OCI-LY3 (cell line): ENCODE results near the gene CPNE6.

ENCODE experiments used
- H2AFZ ChIP-seq: fragments of 200-600, 300-600 bp; shearing (Covaris generic); 2 replicates; pipeline ENCODE4 v1.6.0; 2014; ENCODE audit warnings: antibody characterized with exemption, low read depth, low read length
- H3K27ac ChIP-seq: fragments of 200-600, 300-600 bp; sonication (generic); 2 replicates; pipeline ENCODE4 v1.5.1; 2014; ENCODE audit warnings: mild to moderate bottlenecking, low read length, moderate library complexity, mixed read lengths
- H3K27me3 ChIP-seq: fragments of 200-600, 300-600 bp; sonication (generic); 2 replicates; pipeline ENCODE4 v1.6.1; 2014; ENCODE audit warnings: low read depth, low read length, mixed read lengths
- H3K36me3 ChIP-seq: fragments of 200-600, 300-600 bp; sonication (generic); replicated peaks from 2 replicates; pipeline ENCODE3; 2014; ENCODE audit warnings: low read depth, low read length, mixed read lengths
- H3K4me1 ChIP-seq: fragments of 300-600, 200-600 bp; sonication (generic); 2 replicates; pipeline ENCODE4 v1.6.1; 2014; ENCODE audit warnings: low read length, mixed read lengths
- H3K4me2 ChIP-seq: fragments of 200-600, 300-600 bp; sonication (generic); 2 replicates; pipeline ENCODE4 v1.6.1; 2014; ENCODE audit warnings: low read length, mixed read lengths
- H3K4me3 ChIP-seq: fragments of 300-600, 200-600 bp; sonication (generic); 2 replicates; pipeline ENCODE4 v1.5.1; 2014; ENCODE audit warnings: antibody characterized with exemption, mild to moderate bottlenecking, low read length, moderate library complexity
- H3K79me2 ChIP-seq: fragments of 300-600, 200-600 bp; shearing (Covaris generic); 2 replicates; pipeline ENCODE4 v1.6.1; 2014; ENCODE audit warnings: mild to moderate bottlenecking, low read length, mixed read lengths
- H3K9ac ChIP-seq: fragments of 300-600, 200-600 bp; shearing (Covaris generic); 2 replicates; pipeline ENCODE4 v1.6.0; 2014; ENCODE audit warnings: mild to moderate bottlenecking, low read length, moderate library complexity
- H3K9me3 ChIP-seq: fragments of 200-600, 300-600 bp; shearing (Covaris generic); 2 replicates; pipeline ENCODE4 v1.6.1; 2014; ENCODE audit warnings: low read length, mixed read lengths; ENCODE audit not compliant: insufficient read depth
- H4K20me1 ChIP-seq: fragments of 200-600, 300-600 bp; sonication (generic); 2 replicates; pipeline ENCODE4 v1.6.1; 2016; ENCODE audit warnings: low read length, mixed read lengths; ENCODE audit not compliant: insufficient read depth
- EZH2phosphoT487 ChIP-seq: fragments of 200-600 bp; shearing (Covaris generic); IDR thresholded peaks from 2 replicates; pipeline ENCODE4 v1.6.1; 2018; ENCODE audit warnings: antibody characterized with exemption, mixed run types, low read depth
- TF ChIP-seq, protein P1 (sequence below): fragments of 200-600, 300-600 bp; sonication (generic); IDR thresholded peaks from 2 replicates; pipeline ENCODE4 v1.5.1; 2014; ENCODE audit warnings: antibody characterized with exemption, low read length, low read depth

CPNE6 gene

DNA sequence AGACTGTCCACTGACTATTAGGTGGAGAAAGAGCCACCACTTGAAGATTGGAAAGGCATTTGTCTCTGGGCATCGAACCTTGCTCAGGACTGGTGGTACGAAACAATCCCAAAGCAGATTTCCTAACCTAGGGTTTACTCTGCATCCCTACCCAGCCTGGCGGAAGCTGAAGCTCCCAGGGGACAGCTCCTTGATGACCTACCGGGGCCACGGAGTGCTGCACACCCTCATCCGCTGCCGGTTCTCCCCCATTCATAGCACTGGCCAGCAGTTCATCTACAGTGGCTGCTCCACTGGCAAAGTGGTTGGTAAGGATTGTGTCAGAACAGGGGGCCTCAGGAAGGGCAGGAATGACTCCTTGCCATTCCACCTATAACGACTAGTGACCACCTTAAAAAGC lies 49.8 kb downstream of the CPNE6 start:
- peaks cover 48% of the 10 kb centered on the region for H3K36me3 ChIP-seq
- 0 out of 2 replicates have a peak, but pooled peaks cover 4% of the 10 kb centered on the region for H3K79me2 ChIP-seq
- H4K20me1 ChIP-seq, result no peaks in the 10 kb centered on the region
- no peaks in the 10 kb centered on the region for H3K9me3 ChIP-seq
- H3K4me2 ChIP-seq, result no peak overlapping the region
- no peaks in the 10 kb centered on the region for H3K27me3 ChIP-seq
- H3K4me3 ChIP-seq, result no peak overlapping the region
- H3K4me1 ChIP-seq, result peaks cover 19% of the 10 kb centered on the region
- TF ChIP-seq, protein P1, sequence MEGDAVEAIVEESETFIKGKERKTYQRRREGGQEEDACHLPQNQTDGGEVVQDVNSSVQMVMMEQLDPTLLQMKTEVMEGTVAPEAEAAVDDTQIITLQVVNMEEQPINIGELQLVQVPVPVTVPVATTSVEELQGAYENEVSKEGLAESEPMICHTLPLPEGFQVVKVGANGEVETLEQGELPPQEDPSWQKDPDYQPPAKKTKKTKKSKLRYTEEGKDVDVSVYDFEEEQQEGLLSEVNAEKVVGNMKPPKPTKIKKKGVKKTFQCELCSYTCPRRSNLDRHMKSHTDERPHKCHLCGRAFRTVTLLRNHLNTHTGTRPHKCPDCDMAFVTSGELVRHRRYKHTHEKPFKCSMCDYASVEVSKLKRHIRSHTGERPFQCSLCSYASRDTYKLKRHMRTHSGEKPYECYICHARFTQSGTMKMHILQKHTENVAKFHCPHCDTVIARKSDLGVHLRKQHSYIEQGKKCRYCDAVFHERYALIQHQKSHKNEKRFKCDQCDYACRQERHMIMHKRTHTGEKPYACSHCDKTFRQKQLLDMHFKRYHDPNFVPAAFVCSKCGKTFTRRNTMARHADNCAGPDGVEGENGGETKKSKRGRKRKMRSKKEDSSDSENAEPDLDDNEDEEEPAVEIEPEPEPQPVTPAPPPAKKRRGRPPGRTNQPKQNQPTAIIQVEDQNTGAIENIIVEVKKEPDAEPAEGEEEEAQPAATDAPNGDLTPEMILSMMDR, result no peak
- TF ChIP-seq EZH2phosphoT487, result no peak
- no peak overlapping the region for H3K27ac ChIP-seq
- H3K9ac ChIP-seq, result no peak overlapping the region
- no peak overlapping the region for H2AFZ ChIP-seq

- Histone ChIP-seq H3K4me1 (peaks cover 19% of the 10 kb centered on the region), H3K4me2 (no peak overlapping the region), H4K20me1 (no peaks in the 10 kb centered on the region), H3K27me3 (no peaks in the 10 kb centered on the region), H3K36me3 (peaks cover 41% of the 10 kb centered on the region), H3K9ac (no peak overlapping the region), H2AFZ (no peak overlapping the region), H3K27ac (no peak overlapping the region), H3K9me3 (no peaks in the 10 kb centered on the region), H3K4me3 (no peak overlapping the region), H3K79me2 (no peaks in the 10 kb centered on the region)
- TF ChIP-seq, protein P1, result no peak
- no peak for TF ChIP-seq EZH2phosphoT487
These were observed 51.1 kb downstream of the CPNE6 start for GRCh38 chr14:24122416-24122815.

- Histone ChIP-seq H3K9me3 (no peaks in the 10 kb centered on the region), H3K4me3 (no peak overlapping the region), H3K9ac (no peak overlapping the region), H4K20me1 (no peaks in the 10 kb centered on the region), H3K79me2 (no peaks in the 10 kb centered on the region), H2AFZ (no peak overlapping the region), H3K4me2 (no peak overlapping the region), H3K4me1 (peaks cover 19% of the 10 kb centered on the region), H3K36me3 (peaks cover 39% of the 10 kb centered on the region), H3K27me3 (no peaks in the 10 kb centered on the region), H3K27ac (peak overlapping the region; percentile 87)
- TF ChIP-seq EZH2phosphoT487, result no peak
- TF ChIP-seq, protein P1, result no peak
These were observed 51.5 kb downstream of the CPNE6 start for GRCh38 chr14:24122898-24123297.

GRCh38 chr14:24123424-24124417 lies 52.4 kb downstream of the CPNE6 start:
- Histone ChIP-seq H3K9me3 (no peaks in the 10 kb centered on the region), H3K4me3 (peak overlapping the region; percentile 27), H3K36me3 (peaks cover 32% of the 10 kb centered on the region), H2AFZ (peak overlapping the region; percentile 47; the same call in 1 of the 2 replicates), H3K27me3 (no peaks in the 10 kb centered on the region), H3K4me2 (peak overlapping the region; percentile 67), H3K27ac (peak overlapping the region; percentile 87), H3K79me2 (no peaks in the 10 kb centered on the region), H3K4me1 (peaks cover 19% of the 10 kb centered on the region), H4K20me1 (no peaks in the 10 kb centered on the region), H3K9ac (peak overlapping the region; percentile 43; the same call in 1 of the 2 replicates)
- TF ChIP-seq, protein P1, result no peak
- no peak for TF ChIP-seq EZH2phosphoT487
